DND-41 (cell line): Measurements from ENCODE around the gene DEPDC1.

Experiments
- EZH2 ChIP-seq: IDR thresholded peaks from 3 replicates; pipeline ENCODE4 v1.6.1; 2012; ENCODE audit warnings: borderline replicate concordance, low read depth, mild to moderate bottlenecking, moderate library complexity, low read length, inconsistent platforms; ENCODE audit not compliant: severe bottlenecking
- TF ChIP-seq, protein P1 (sequence below): IDR thresholded peaks from 2 replicates; pipeline ENCODE4 v1.5.1; 2012; ENCODE audit warnings: borderline replicate concordance, low read length, moderate library complexity, mild to moderate bottlenecking; ENCODE audit not compliant: poor library complexity, severe bottlenecking; ENCODE audit errors: extremely low read depth

DNA sequence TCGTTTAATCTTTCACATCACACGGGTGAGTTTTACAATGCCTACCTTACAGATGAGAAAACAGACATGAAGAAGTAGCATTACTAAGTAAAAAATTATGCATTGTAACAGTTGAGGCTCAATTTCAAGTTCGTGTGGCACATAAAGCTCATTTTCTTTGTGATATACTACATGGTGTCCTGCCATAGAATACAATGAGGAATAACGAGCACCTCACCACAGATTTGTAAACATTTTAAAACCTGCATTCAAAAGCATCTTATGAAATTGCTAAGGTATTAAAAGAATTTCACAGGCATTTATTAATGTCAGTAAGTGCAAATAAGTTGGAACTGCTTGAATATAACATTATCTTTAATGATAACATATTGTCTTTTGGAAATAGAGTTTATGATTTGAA, 47.8 kb upstream of the DEPDC1 start:
- TF ChIP-seq, protein P1, sequence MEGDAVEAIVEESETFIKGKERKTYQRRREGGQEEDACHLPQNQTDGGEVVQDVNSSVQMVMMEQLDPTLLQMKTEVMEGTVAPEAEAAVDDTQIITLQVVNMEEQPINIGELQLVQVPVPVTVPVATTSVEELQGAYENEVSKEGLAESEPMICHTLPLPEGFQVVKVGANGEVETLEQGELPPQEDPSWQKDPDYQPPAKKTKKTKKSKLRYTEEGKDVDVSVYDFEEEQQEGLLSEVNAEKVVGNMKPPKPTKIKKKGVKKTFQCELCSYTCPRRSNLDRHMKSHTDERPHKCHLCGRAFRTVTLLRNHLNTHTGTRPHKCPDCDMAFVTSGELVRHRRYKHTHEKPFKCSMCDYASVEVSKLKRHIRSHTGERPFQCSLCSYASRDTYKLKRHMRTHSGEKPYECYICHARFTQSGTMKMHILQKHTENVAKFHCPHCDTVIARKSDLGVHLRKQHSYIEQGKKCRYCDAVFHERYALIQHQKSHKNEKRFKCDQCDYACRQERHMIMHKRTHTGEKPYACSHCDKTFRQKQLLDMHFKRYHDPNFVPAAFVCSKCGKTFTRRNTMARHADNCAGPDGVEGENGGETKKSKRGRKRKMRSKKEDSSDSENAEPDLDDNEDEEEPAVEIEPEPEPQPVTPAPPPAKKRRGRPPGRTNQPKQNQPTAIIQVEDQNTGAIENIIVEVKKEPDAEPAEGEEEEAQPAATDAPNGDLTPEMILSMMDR: no peak
- TF ChIP-seq EZH2: no peak
